Activated CD4-positive, alpha-beta T cell treated with anti-CD3 and anti-CD28 coated beads, Interleukin-2, amount 50 U/mL, for 1 hour (primary cell): ENCODE data around the gene KRT82.
A peak's percentile ranks its signal among the peaks of the same experiment; 100 is the strongest.
"Not testable (repeated sequence)": the region's sequence is repeated elsewhere in the genome, so short reads cannot be mapped to it uniquely, and the experiment has no call there.

Experiments
- DNase-seq: peaks from one replicate; pipeline ENCODE4 v3.0.0-alpha.2; 2020

The KRT82 gene

DNA sequence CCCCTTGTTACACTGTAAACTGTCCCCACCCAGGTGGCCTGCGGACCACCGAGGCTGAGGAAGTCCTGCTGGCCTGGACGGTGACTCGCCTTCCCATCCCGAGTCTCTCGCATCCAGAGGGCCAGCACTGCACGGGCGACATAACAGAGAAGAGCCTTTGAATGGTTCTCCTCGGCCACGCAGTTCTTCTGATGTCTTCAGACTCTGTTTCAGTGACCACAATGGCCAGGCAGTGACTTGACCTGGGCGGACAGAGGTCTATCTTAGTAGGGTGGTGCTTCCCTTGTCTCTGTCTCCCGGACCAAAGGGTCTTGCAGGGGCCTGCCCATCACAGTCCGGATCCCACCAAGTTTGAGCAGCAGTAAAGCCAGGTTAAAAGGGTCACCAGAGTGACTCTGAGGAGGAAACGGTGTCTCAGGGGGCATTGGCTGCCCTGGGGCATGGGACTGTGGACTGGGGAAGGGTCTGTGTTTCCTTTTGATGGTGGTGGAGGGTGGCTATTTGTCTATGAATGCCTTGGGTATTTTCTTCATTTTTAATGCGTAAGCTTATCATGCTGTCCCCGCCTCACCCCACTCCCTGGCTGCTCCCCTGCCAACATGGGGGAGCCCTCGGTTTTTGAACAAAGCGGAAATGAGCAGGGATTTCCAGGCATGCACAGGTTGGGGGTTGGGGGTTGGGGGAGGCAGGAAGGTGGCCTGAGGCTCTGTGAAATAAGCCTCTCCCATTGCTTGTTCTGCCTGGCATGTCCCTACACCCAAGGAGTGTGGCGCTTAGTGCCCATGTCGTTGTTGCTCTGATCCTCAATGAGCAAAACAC is 49.2 kb downstream of the KRT82 start:
- no peak for DNase-seq

DNA sequence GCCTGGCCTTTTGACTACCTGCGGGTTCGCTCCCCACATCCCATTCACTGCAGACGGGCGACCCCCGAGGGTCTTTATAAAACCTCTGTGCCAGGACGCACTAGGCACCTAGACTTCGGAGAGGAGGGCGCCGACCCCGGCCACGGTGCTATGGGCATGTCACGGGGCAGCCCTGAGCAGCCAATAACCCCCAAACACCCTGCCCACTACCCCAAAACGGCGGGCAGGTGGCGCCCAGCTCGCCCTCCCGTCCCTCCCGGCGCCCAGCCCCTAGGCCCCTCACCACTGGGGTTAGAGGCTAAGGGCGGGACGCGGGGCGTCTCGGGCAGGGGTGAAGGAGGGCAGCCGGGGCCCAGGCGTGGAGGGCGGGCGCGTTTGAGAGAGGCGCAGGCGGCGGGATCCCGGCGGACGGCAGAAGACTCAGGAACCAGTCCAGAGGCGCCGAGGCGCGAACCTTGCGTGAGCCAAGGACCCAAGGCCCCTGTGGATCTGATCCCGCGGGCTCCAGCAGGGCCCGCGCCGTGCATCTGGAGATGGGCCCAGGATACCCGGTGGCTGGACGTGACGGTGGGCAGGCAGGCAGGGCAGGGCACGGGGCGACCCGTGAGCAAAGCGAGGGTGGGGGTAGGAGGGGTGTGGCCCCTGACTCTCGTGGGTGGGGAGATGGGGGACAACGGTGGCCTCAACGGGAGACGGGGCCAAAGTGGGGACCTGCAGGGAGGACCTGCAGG is 49.9 kb downstream of the KRT82 start:
- no peak for DNase-seq

DNA sequence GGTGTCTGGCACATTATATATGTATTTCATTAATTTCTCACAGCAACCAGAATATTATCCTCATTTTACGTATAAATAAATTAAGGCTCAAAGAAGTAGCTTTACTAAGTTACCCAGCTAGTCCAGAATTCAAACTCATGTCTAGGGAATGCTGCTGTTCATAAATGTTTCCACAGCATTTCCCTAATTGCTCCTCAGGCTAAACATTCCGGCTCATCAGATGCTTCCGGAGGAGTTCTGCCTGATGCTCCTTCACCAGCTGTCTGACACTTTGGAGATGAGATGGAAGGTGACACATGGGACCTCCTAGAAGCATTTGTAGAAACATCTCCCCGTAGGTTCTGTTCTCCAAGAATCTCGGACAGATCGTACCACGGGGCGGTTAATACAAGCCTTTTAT is 51.0 kb downstream of the KRT82 start:
- no peak for DNase-seq

DNA sequence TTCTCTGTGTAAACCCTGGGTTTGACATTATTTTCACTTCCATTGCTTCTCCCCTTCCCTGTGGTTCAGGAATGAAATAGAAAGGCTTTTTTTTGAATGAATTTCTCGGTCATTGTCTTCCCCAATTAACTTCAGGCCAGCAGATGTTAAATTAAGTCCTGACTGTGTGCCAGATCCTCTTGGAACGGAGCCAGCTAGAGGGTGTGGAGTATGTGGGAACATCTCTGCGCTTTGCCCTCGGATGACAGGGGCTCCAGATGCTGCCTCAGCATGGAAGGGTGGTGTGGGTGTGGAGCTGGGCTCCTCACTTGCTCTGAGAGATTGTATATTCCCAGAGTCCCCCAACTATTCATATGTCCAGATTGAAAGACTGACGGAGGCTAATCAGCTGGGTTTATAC is 51.9 kb downstream of the KRT82 start:
- no peak for DNase-seq

DNA sequence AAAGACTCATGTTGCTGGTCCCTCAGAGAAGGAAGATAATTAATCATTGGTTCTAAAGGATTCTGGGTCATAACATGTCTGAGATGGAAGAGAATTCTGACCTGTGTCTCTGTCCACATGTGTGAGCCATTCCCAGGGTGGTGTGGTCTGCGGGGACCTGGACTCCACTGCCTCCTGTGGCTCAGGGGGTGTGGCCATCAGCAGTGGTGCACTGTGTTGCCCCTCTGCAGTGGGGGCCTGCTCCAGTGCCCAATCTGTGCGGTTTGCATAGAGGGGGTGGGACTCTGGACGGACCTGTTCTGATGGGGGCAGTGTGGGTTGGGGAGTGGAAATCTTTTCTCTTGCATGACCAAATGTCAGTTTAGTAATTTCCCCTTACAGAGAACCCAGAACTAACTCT is 52.4 kb downstream of the KRT82 start:
- no peak for DNase-seq

DNA sequence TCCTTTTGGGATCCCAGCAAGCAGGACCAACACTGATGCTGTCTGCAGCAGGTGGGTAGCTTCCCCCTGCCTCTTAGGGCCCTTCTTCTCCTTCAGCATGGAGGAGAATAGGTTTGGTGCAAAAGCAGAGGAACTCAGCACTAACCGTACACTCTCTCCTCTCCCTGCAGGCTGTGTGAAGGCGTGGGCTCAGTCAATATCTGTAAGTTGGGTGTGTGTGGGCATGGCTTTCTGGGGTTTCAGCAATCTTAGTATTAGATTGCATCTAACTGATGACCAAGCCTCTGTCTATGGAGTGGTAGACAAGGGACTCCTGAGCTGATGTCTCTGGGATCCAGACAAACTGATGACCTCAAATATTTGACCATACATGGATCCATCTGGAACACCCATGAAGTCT is 53.2 kb downstream of the KRT82 start:
- DNase-seq = no peak

DNA sequence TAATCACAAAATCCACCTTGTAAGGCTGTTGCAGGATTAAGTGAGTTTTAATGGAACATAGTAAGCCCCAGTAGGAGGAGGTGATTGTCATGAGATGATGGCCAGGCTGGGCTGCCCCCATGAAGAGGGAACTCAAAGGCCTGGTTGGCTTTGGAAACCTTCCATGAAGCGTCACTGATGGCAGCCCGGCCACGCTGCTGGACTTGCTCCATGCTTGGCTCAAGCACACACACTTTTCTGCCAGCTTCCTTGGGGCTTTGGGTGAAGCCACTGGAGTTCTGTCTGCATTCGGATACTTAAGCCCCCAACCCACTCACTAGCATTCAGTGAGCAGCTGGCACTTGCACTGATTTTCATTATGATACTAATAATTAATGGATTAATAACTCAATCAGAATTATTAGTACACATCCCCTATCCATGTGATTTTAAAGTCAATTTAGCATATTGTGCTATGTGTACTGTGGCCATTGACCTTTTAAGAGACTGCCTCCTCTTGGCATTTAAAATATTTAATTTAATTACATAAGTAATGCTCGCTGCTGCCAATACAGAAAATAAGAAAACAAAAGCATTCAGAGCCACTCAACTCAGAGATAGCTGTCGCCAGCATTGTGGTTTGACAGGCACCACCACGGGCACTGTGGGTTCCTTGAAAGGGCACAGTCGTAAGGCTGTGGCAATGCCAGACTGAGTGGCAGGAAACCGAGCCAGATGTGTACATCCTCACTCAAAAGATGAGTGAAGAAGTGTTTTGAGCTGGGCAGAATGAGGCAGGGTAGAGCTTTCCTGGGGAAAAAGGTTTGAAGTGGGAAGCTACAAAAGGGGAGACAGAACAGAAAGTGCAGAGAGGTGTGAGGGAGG is 54.7 kb downstream of the KRT82 start:
- DNase-seq = peak; percentile 56

DNA sequence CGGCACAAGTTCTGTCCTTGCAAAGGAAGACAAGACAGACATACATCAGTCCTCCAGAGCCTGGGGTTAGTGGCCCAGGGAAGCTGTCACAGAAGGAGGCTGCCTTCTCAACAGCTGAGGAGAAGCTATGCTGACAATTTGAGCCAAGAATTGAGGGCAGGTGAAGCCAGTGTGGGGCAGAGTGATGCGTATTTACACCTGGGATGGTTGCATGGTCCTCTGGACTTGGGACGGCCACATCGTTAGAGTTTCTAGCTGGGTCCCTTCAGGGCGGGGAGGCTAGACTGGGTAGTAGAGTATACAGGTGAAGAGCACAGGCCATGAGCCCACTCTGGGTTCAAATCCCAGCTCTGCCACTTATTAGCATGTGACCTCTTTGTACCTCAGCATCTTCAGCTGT is 55.3 kb downstream of the KRT82 start:
- DNase-seq = no peak

DNA sequence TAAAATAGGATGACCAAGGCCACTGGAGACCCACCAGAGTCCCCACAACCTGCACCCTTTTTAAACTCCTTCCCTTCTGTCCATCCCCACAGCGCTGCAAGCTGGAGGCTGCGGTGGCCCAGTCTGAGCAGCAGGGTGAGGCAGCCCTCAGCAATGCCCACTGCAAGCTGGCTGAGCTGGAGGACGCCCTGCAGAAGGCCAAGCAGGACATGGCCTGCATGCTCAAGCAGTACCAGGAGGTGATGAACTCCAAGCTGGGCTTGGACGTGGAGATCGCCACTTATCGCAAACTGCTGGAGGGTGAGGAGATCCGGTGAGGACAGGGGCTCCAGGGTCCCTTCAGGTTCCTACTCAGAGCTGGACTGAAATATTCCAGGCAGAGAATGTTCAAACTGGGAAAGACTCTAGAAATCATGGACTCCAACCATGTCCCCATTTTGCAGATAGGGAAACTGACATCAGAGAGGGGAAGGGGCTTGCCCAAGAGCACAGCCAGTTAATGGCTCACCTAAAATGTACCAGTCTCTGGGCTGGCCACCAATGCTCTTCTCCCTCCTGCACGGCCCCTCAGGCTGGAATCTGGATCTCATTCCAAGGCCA is 56.0 kb downstream of the KRT82 start:
- no peak for DNase-seq

DNA sequence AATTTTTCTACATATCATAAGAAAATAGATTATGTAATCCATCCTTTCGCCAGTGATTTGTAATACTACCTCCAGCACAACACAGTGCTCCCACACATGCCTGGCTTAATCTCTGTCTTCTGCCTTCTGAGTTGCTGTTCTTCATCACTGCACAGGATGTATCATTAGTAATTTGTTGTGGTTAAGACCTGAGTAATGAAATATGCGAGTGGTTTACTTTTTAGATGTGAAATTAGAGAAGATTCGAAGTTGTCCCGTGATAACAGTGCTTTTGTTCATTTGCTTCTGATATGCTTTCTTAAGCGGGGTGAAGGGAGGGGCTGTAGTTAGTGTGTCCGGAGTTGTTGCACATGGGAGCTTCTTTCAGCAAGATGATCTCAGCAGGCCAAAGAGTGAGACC is 56.9 kb downstream of the KRT82 start:
- no peak for DNase-seq

DNA sequence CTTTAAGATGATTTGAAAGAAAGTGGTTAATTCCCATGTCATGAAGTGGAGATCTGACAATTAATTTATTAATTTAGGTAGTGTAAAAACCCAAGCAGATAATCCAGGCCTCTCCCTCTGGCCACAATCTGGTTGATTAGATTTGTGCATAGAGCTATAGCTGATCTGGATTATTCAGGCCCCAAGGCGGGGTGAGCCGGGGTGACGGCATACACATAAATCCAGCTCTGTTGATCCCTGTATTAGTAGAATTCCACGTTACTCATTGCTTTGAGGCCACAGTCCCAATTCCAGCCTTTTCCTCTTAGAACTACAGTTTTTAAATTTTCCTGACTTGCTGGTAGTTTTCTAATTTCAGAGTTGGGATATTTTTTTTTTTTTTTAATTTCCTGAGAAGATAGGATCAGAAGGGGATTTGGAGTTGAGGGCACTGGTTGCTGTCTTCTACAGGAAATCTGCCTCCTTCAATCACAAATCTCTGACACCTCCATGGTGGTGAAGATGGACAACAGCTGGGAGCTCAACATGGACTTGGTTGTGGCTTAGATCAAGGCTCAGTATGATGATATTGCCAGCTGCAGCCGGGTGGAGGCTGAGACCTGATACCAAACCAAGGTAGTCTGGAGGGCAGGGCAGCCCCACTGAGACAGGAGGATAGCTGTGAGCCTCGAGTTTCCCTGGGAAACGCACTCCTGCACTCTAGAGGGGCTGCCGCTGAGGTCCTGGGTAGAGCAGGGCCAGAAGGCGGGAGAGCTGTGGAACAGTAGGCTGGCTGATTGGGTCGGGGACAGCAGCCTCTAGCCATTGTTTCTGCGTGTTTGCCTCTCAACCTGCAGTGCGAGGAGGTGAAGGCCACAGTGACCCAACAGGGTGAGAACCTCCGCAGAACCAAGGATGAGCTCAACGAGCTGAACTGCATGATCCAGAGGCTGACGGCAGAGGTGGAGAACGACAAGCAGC is 58.3 kb downstream of the KRT82 start:
- no peak for DNase-seq

DNA sequence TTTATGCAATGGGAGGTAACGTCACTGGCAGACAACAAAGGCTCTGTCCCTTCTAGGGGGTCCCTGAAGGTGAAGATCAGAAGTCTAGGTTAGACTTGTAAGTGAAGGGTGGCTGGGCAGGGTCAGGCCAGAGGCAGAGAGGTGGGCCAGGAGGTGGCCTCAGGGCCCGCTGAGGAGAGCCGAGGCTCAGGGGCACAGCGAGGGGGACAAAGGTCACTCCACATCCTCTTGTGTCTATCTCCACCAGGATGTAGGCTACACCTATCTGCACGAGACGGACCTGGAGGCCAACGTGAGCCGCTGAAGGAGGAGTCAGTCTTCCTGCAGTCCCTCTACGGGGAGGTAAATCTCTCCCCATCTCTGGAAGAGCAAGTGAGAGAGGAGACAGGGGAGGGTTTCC is 59.1 kb downstream of the KRT82 start:
- DNase-seq = no peak

DNA sequence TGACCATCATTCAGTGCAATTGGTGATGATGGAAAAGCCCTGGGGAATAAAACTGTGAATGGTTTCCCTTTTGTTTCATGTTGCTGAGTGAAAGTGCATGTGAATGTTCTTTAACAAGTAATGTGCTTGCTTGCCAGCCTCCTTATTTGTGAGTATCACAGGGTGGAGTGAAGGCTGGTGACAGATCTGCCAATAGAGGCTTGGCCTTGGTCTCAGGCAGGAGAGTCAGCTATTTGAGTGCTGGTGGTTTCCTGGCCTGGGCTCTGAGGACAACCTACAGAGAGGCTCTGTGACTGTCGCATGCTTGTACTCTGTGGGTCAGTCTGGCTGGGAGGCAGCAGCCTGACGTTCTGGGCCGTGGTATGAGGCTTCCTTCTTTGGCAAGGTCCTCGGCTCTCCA is 59.5 kb downstream of the KRT82 start:
- no peak for DNase-seq

DNA sequence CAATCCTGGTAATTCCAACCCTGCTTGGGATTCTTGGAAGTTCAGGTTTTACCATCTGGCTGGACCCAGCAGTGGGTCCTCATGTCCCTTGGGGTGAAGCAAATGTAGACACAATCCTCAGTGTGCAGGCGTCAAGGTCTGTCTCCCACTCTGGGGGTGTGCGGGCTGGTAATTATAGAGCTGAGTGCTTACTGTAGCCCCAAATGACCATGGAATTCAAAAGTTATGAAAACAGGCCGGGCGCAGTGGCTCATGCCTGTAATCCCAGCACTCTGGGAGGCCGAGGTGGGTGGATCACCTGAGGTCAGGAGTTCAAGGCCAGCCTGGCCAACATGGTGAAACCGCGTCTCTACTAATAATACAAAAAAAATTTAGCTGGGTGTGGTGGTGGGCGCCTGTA is 61.1 kb downstream of the KRT82 start:
- not testable (repeated sequence) for DNase-seq

DNA sequence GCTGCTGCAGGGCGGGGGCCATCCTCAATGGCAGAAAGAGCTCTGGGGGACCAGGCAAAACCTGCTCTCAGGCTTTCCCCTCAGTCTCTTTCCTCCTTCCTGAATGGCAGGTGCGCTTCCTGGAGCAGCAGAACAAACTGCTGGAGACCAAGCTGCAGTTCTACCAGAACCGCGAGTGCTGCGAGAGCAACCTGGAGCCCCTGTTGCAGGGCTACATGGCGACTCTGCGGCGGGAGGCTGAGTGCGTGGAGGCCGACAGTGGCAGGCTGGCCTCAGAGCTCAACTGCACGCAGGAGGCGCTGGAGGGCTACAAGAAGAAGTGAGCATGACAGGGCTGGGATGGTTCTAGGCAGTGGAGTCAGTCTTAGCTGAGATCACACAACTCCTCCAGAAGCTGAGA is 62.0 kb downstream of the KRT82 start:
- no peak for DNase-seq
